HG03442 (cell line): ENCODE data around the gene CD300H.
"Not testable (repeated sequence)": the region's sequence is repeated elsewhere in the genome, so short reads cannot be mapped to it uniquely, and the experiment has no call there.

Experiments used
- ATAC-seq: cut with Tn5 transposase; IDR thresholded peaks from one replicate; pipeline ENCODE4 v1.9.1; 2021; ENCODE audit warnings: mild to moderate bottlenecking, moderate library complexity; ENCODE audit not compliant: unreplicated experiment

Gene CD300H

GRCh38 chr17:74585711-74586110, 18.4 kb upstream of the CD300H start:
- ATAC-seq: no peak

GRCh38 chr17:74584292-74585060, 17.2 kb upstream of the CD300H start:
- ATAC-seq: no peak

GRCh38 chr17:74582633-74583032, 15.3 kb upstream of the CD300H start:
- no peak for ATAC-seq

GRCh38 chr17:74579900-74580299, 12.6 kb upstream of the CD300H start:
- ATAC-seq: no peak

- ATAC-seq: no peak
Measured at GRCh38 chr17:74578979-74579378, 11.7 kb upstream of the CD300H start.

GRCh38 chr17:74574489-74575142, 7.3 kb upstream of the CD300H start:
- no peak for ATAC-seq

- not testable (repeated sequence) for ATAC-seq
Measured at GRCh38 chr17:74573635-74574034, 6.3 kb upstream of the CD300H start.

- ATAC-seq: no peak
Measured at GRCh38 chr17:74573169-74573568, 5.9 kb upstream of the CD300H start.

GRCh38 chr17:74571621-74572270, 4.4 kb upstream of the CD300H start:
- no peak for ATAC-seq

- ATAC-seq: no peak
Measured at GRCh38 chr17:74569020-74570003, 2.0 kb upstream of the CD300H start.

- no peak for ATAC-seq
Measured at GRCh38 chr17:74568106-74568873, 981 bp upstream of the CD300H start.

GRCh38 chr17:74566132-74566753, 1.1 kb downstream of the CD300H start:
- no peak for ATAC-seq

GRCh38 chr17:74565126-74565525, 2.2 kb downstream of the CD300H start:
- ATAC-seq: no peak

GRCh38 chr17:74563358-74563757, 4.0 kb downstream of the CD300H start:
- no peak for ATAC-seq

- ATAC-seq: no peak
Measured at GRCh38 chr17:74561586-74561985, 5.7 kb downstream of the CD300H start.

- ATAC-seq: no peak
Measured at GRCh38 chr17:74558882-74559519, 8.3 kb downstream of the CD300H start.

- not testable (repeated sequence) for ATAC-seq
Measured at GRCh38 chr17:74558402-74558801, 8.9 kb downstream of the CD300H start.

- no peak for ATAC-seq
Measured at GRCh38 chr17:74555427-74555940, 11.8 kb downstream of the CD300H start.

GRCh38 chr17:74554909-74555308, 12.4 kb downstream of the CD300H start:
- no peak for ATAC-seq
